HepG2 (cell line): ENCODE measurements around the gene DELE1. TPM values are rescaled to one million over a fixed set of nuclear protein-coding genes. Genes with fewer than 3 reads are reported as not detected.

Experiments used
- ATAC-seq: fragments of 200-7000 bp; cut with Tn5 transposase; 3 replicates; pipeline ENCODE4 v1.9.1; 2020; ENCODE audit warnings: mild to moderate bottlenecking, moderate library complexity
- BruUV-seq: library from RNA; stranded (reverse); fragments of 400-500 nt; replicated peaks from 2 replicates; lab custom pipeline; 2021; lab: Mats Ljungman, UMichigan
- CTCF ChIA-PET: fragments of 300-600 bp; formaldehyde crosslinking; extraction: SDS; loops from one replicate; lab custom pipeline; 2021; ENCODE audit warnings: low total read pairs, inconsistent platforms, low intra/inter-chr PET ratio; lab: Yijun Ruan, JAX
- POLR2A ChIA-PET: fragments of 350-600 bp; sonication (Branson Sonifier 250); formaldehyde crosslinking; loops from one replicate; lab custom pipeline; 2020; ENCODE audit warnings: antibody characterized with exemption, inconsistent platforms; lab: Yijun Ruan, JAX
- DNase-seq: peaks from one replicate; pipeline ENCODE4 v3.0.0-alpha.2; 2015; ENCODE audit warnings: low spot score
- FAIRE-seq: peaks from 3 replicates; lab custom pipeline; 2011; peaks lifted over from hg19 to GRCh38; lab: Jason Lieb, UNC
- H2AFZ ChIP-seq: one replicate; pipeline ENCODE4 v1.6.1; 2011; ENCODE audit warnings: low read length, inconsistent platforms
- H3K27ac ChIP-seq: fragments of 300-600 bp; 3 replicates; pipeline ENCODE4 v1.8.0; 2011; ENCODE audit warnings: mixed run types, mild to moderate bottlenecking, mixed read lengths, low read length, inconsistent platforms; ENCODE audit not compliant: insufficient read depth; ENCODE audit errors: extremely low read length
- H3K27me3 ChIP-seq, 2 experiments: fragments of 200-600 bp in 1 of 2; 2 replicates in 1 of 2; 3 replicates in 1 of 2; pipeline versions ENCODE4 v1.6.0 to v1.8.0; 2011; ENCODE audit warnings: low read length in 2 of 2, mild to moderate bottlenecking in 2 of 2, moderate library complexity in 2 of 2, inconsistent platforms in 1 of 2; ENCODE audit not compliant: insufficient read depth in 2 of 2, control insufficient read depth in 1 of 2
- H3K36me3 ChIP-seq, 2 experiments: fragments of 200-600 bp in 1 of 2; replicated peaks in 1 of 2; 2 replicates in 1 of 2; 3 replicates in 1 of 2; pipeline versions ENCODE4 v1.5.1 to v1.8.0; 2011; ENCODE audit warnings: low read length in 2 of 2, inconsistent platforms in 1 of 2; ENCODE audit not compliant: insufficient read depth in 2 of 2, control insufficient read depth in 1 of 2
- H3K4me1 ChIP-seq: 2 replicates; pipeline ENCODE4 v1.5.1; 2012; ENCODE audit warnings: low read length, inconsistent platforms; ENCODE audit not compliant: insufficient read depth
- H3K4me2 ChIP-seq: 2 replicates; pipeline ENCODE4 v1.6.0; 2011; ENCODE audit warnings: low read depth, low read length, inconsistent platforms
- H3K4me3 ChIP-seq, 3 experiments: fragments of 200-600 bp in 1 of 3; sonication (generic), shearing (Covaris generic) in 1 of 3; replicated peaks in 1 of 3; 2 replicates each; pipeline ENCODE4 v1.5.1; 2011 to 2016; ENCODE audit warnings: low read length in 3 of 3, inconsistent platforms in 2 of 3, low read depth in 2 of 3, mild to moderate bottlenecking in 2 of 3, control low read depth in 1 of 3, mixed read lengths in 1 of 3; ENCODE audit not compliant: insufficient read depth in 1 of 3
- H3K79me2 ChIP-seq: one replicate; pipeline ENCODE4 v1.6.1; 2011; ENCODE audit warnings: low read length, inconsistent platforms; ENCODE audit not compliant: insufficient read depth
- H3K9ac ChIP-seq: 2 replicates; pipeline ENCODE4 v1.6.0; 2011; ENCODE audit warnings: mild to moderate bottlenecking, low read depth, low read length, inconsistent platforms; ENCODE audit not compliant: insufficient read depth
- H3K9me3 ChIP-seq: 2 replicates; pipeline ENCODE4 v1.5.1; 2012; ENCODE audit warnings: mild to moderate bottlenecking, low read length
- H4K20me1 ChIP-seq: 2 replicates; pipeline ENCODE4 v1.6.0; 2011; ENCODE audit warnings: inconsistent platforms, mild to moderate bottlenecking, low read length, moderate library complexity; ENCODE audit not compliant: insufficient read depth
- HNF4G ChIP-seq, 2 experiments: sonication (generic) in 1 of 2; formaldehyde crosslinking in 1 of 2; IDR thresholded peaks; 2 replicates each; pipeline versions ENCODE4 v1.4.0 to v1.6.1; 2011 to 2020; ENCODE audit warnings: borderline replicate concordance in 2 of 2, low read depth in 2 of 2, mild to moderate bottlenecking in 2 of 2, low read length in 1 of 2, missing genetic modification reagents in 1 of 2, moderate library complexity in 1 of 2
- HOXA5 ChIP-seq: sonication (generic); formaldehyde crosslinking; IDR thresholded peaks from 2 replicates; pipeline ENCODE4 v1.4.0; 2020; ENCODE audit warnings: missing genetic modification reagents
- MAX ChIP-seq: IDR thresholded peaks from 2 replicates; pipeline ENCODE4 v1.6.1; 2012; ENCODE audit warnings: inconsistent platforms
- MED1 ChIP-seq: sonication (generic); formaldehyde crosslinking; IDR thresholded peaks from 2 replicates; pipeline ENCODE4 v1.4.0; 2020; ENCODE audit warnings: missing genetic modification reagents
- MXI1 ChIP-seq: IDR thresholded peaks from 3 replicates; pipeline ENCODE4 v1.6.1; 2012; ENCODE audit warnings: low read depth, low read length, inconsistent platforms, borderline replicate concordance
- MYC ChIP-seq: sonication (generic); formaldehyde crosslinking; IDR thresholded peaks from 2 replicates; pipeline ENCODE4 v1.9.0; 2021; ENCODE audit warnings: missing genetic modification reagents, borderline replicate concordance
- PATZ1 ChIP-seq: sonication (generic); formaldehyde crosslinking; IDR thresholded peaks from 2 replicates; pipeline ENCODE4 v1.4.0; 2020; ENCODE audit warnings: missing genetic modification reagents
- PPARG ChIP-seq: conservative IDR thresholded peaks from 2 replicates; pipeline ENCODE4 v1.6.1; 2016; ENCODE audit warnings: missing biosample characterization, missing genetic modification reagents
- PRPF4 ChIP-seq: fragments of 200-400 bp; formaldehyde crosslinking; IDR thresholded peaks from 2 replicates; pipeline ENCODE4 v1.6.1; 2016; ENCODE audit warnings: low read length, low read depth; ENCODE audit not compliant: poor library complexity, severe bottlenecking
- SAP130 ChIP-seq: IDR thresholded peaks from 2 replicates; pipeline ENCODE4 v1.6.1; 2016; ENCODE audit warnings: low read depth
- TBL1XR1 ChIP-seq: fragments of 150-350 bp; IDR thresholded peaks from 2 replicates; pipeline ENCODE4 v1.6.1; 2014; ENCODE audit warnings: borderline replicate concordance, low read length; ENCODE audit not compliant: partially characterized antibody
- ZFY ChIP-seq: sonication (generic); formaldehyde crosslinking; IDR thresholded peaks from 2 replicates; pipeline ENCODE4 v1.4.0; 2020; ENCODE audit warnings: missing genetic modification reagents
- ZKSCAN1 ChIP-seq: fragments of 150-350 bp; IDR thresholded peaks from 2 replicates; pipeline ENCODE4 v1.6.1; 2014; ENCODE audit warnings: low read length
- ZNF234 ChIP-seq: sonication (generic); formaldehyde crosslinking; conservative IDR thresholded peaks from 2 replicates; pipeline ENCODE4 v1.5.1; 2020; ENCODE audit warnings: mild to moderate bottlenecking, missing genetic modification reagents
- ZNF530 ChIP-seq: sonication (generic); formaldehyde crosslinking; IDR thresholded peaks from 2 replicates; pipeline ENCODE4 v1.5.0; 2020; ENCODE audit warnings: low read depth, mild to moderate bottlenecking, missing genetic modification reagents
- ZNF577 ChIP-seq: sonication (generic); formaldehyde crosslinking; IDR thresholded peaks from 2 replicates; pipeline ENCODE4 v1.4.0; 2020; ENCODE audit warnings: mild to moderate bottlenecking, low read depth, missing genetic modification reagents, borderline replicate concordance
- ZNF710 ChIP-seq: sonication (generic); formaldehyde crosslinking; IDR thresholded peaks from 2 replicates; pipeline ENCODE4 v1.5.0; 2020; ENCODE audit warnings: mild to moderate bottlenecking, missing genetic modification reagents, borderline replicate concordance
- ZNF879 ChIP-seq: sonication (generic); formaldehyde crosslinking; IDR thresholded peaks from 2 replicates; pipeline ENCODE4 v1.8.1; 2023; ENCODE audit warnings: missing genetic modification reagents
- whole genome bisulfite sequencing: methylation state at CpG from one replicate; pipeline ENCODE4 v1.1.6; 2017; ENCODE audit warnings: low lambda C conversion rate; 5-methylcytosine and 5-hydroxymethylcytosine counted together
- in situ Hi-C: cut with HindIII; loops from 2 replicates; pipeline ENCODE4 v1.10.0; 2017; ENCODE audit warnings: low pct_unique_long_range_greater_than_20kb; ENCODE audit not compliant: extremely low pct_ligation_motif_present
- intact Hi-C: fragments of 100-400 bp; cut with micrococcal nuclease; formaldehyde crosslinking; loops from one replicate; pipeline ENCODE4 v1.10.0; 2022; ENCODE audit not compliant: unreplicated experiment
- polyA plus RNA-seq, 8 experiments: library from polyadenylated mRNA; depleted of rRNA in 3 of 8; stranded (reverse) in 7 of 8; unstranded in 1 of 8; fragments of >200 nt; fragmentation: Illumina TruSeq in 4 of 8; extraction: Trizol in 4 of 8; gene quantifications; 2 replicates each; pipeline versions ENCODE4 v1.2.1 to v1.2.3, GENCODE V29; 2011 to 2016; ENCODE audit warnings: low read depth in 4 of 8, missing spikeins in 1 of 8, mixed read lengths in 1 of 8; ENCODE audit not compliant: insufficient read depth in 1 of 8
- total RNA-seq, 5 experiments: library from RNA; depleted of rRNA; stranded (reverse); fragments of >200 nt; fragmentation: Illumina TruSeq; extraction: Trizol; gene quantifications; 2 replicates each; pipeline ENCODE4 v1.2.3, GENCODE V29; 2016; ENCODE audit warnings: low read depth in 1 of 5
- TF ChIP-seq, protein P1 (sequence below): sonication (generic); formaldehyde crosslinking; IDR thresholded peaks from 2 replicates; pipeline ENCODE4 v1.8.0; 2022; ENCODE audit warnings: mild to moderate bottlenecking, missing genetic modification reagents, moderate library complexity

Gene DELE1
- total and polyA plus RNA-seq, 2 of the 13 experiments (the other 11 are each of a cell fraction or from before 2014, with no cell fraction given): 57.5 to 90.3 TPM

- ChIA-PET CTCF (no interaction called here), POLR2A (interaction anchor here (0.8 to 1.3 kb wide), 3 partner anchors 19 to 20 kb away, joined by 4 to 5 read pairs (median 4); partner anchors contain the start of gene DELE1)
- FAIRE-seq: peak; percentile 63
- no peak for TF ChIP-seq ZNF530 (CRISPR knock-in tag)
- no peak for TF ChIP-seq HOXA5 (CRISPR knock-in tag)
- TF ChIP-seq SAP130 (CRISPR knock-in tag): peak; percentile 44; the same call in 1 of the 2 replicates
- no peak for TF ChIP-seq PRPF4
- TF ChIP-seq TBL1XR1: no peak
- no peak for TF ChIP-seq ZNF577 (CRISPR knock-in tag)
- TF ChIP-seq PATZ1 (CRISPR knock-in tag): peak; percentile 73
- no peak for TF ChIP-seq ZNF879 (CRISPR knock-in tag)
- TF ChIP-seq ZNF234 (CRISPR knock-in tag): no peak
- TF ChIP-seq HNF4G (IDR thresholded peaks at IDR 0.05; ENCODE audit: borderline replicate concordance, low read depth, low read length): peak; percentile 20; the same call in 1 of the 2 replicates
- TF ChIP-seq HNF4G (CRISPR knock-in tag; IDR thresholded peaks at IDR 0.05; ENCODE audit: borderline replicate concordance, low read depth): 0 out of 2 replicates have a peak, but pooled peaks have one; percentile 32
- TF ChIP-seq PPARG (CRISPR knock-in tag): 0 out of 2 replicates have a peak, but pooled peaks have one; percentile 10
- 0 out of 2 replicates have a peak, but pooled peaks have one; percentile 27 for TF ChIP-seq MYC (CRISPR knock-in tag)
- no peak for TF ChIP-seq ZKSCAN1
- TF ChIP-seq ZFY (CRISPR knock-in tag): no peak
- TF ChIP-seq, protein P1, sequence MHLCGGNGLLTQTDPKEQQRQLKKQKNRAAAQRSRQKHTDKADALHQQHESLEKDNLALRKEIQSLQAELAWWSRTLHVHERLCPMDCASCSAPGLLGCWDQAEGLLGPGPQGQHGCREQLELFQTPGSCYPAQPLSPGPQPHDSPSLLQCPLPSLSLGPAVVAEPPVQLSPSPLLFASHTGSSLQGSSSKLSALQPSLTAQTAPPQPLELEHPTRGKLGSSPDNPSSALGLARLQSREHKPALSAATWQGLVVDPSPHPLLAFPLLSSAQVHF (CRISPR knock-in tag): 0 out of 2 replicates have a peak, but pooled peaks have one; percentile 55
- peak; percentile 27; the same call in 1 of the 2 replicates for TF ChIP-seq MAX
- no peak for TF ChIP-seq ZNF710 (CRISPR knock-in tag)
- TF ChIP-seq MXI1: peak; percentile 27; the same call in 1 of the 3 replicates
- 0 out of 2 replicates have a peak, but pooled peaks have one; percentile 21 for TF ChIP-seq MED1 (CRISPR knock-in tag)
These were observed 18.6 kb downstream of the DELE1 start for GRCh38 chr5:141942185-141942857.

More at GRCh38 chr5:141942185-141942857, 18.6 kb downstream of the DELE1 start:
- Histone ChIP-seq H3K4me1 (peaks cover 18% of the 10 kb centered on the region), H4K20me1 (no peaks in the 10 kb centered on the region), H3K9ac (no peak overlapping the region; the same call in 1 of the 2 replicates), H3K9me3 (no peaks in the 10 kb centered on the region), H2AFZ (no peak overlapping the region), H3K36me3 (peaks cover 11 to 19% of the 10 kb centered on the region in 2 experiments; a peak in 4 of 5 replicates), H3K4me2 (no peak overlapping the region), H3K27me3 (no peaks in the 10 kb centered on the region), H3K27ac (peak overlapping the region; percentile 20), H3K79me2 (no peaks in the 10 kb centered on the region), H3K4me3 (no peak overlapping the region)
- DNase-seq (peak; percentile 51), ATAC-seq (peak; percentile 79)
- in situ Hi-C loops (no loop called here), intact Hi-C loops (no loop called here)
- no TSS peak for BruUV-seq
- WGBS: 57% methylated on average over 7 of the region's 9 CpGs
